Posterior vena cava (tissue), 2 donors: ENCODE results near the gene ZNF606. TPM values are rescaled to one million over a fixed set of nuclear protein-coding genes. Genes with fewer than 3 reads are reported as not detected.
A peak's percentile ranks its signal among the peaks of the same experiment; 100 is the strongest.

Experiments
- DNase-seq: peaks from one replicate; pipeline ENCODE4 v3.0.0-alpha.2; 2020; ENCODE audit warnings: low spot score
- intact Hi-C, 2 donors: fragments of 100-400 bp; cut with DNase I; formaldehyde crosslinking; loops; one replicate each; pipeline versions ENCODE4 v1.14.1 to v1.14.2; 2022 to 2023
- total RNA-seq, 2 donors: library from RNA; stranded (reverse); fragmentation: NEBNext Ultra II Directional; extraction: Animal tissue kit (Norgen Biotek cat#: 25700); gene quantifications; one replicate each; pipeline ENCODE4 v1.2.1, GENCODE V29; 2021
- donor health status: DM: yes; HTN: yes; CAD: no.
- donor health status: DM: yes; HTN: yes; CAD: no.

The ZNF606 gene
- total RNA-seq, 2 donors from 2014 or later = 9.0 to 10.1 TPM

GRCh38 chr19:57947419-57948134 is 55.0 kb downstream of the ZNF606 start, which contains the start of gene ZNF256:
ZNF256 (minus strand) TSS chr19:57947706; CDS start chr19:57947474, 232 bp downstream.
- DNase-seq = peak; percentile 98
- intact Hi-C loops = no loop called here

GRCh38 chr19:57947088-57947418 is 55.6 kb downstream of the ZNF606 start:
- no peak for DNase-seq
- intact Hi-C loops = no loop called here

- intact Hi-C loops = no loop called here
- DNase-seq = no peak
Measured at GRCh38 chr19:57946316-57946715, 56.3 kb downstream of the ZNF606 start.

- intact Hi-C loops = no loop called here
- DNase-seq = no peak
Measured at GRCh38 chr19:57941593-57941992, 61.0 kb downstream of the ZNF606 start.

- no peak for DNase-seq
- intact Hi-C loops = no loop called here
Measured at GRCh38 chr19:57935731-57936130, 66.9 kb downstream of the ZNF606 start.

- intact Hi-C loops = no loop called here
- DNase-seq = peak; percentile 83
Measured at GRCh38 chr19:57934820-57935665, 67.6 kb downstream of the ZNF606 start, which contains the start of gene ZNF418. ZNF418 (minus strand) TSS chr19:57935402; CDS start chr19:57933822, 1,580 bp downstream.

GRCh38 chr19:57927587-57927986 is 75.0 kb downstream of the ZNF606 start:
- intact Hi-C loops = no loop called here
- DNase-seq = no peak

Other genes starting within 250 kb of the ZNF606 start
- 10 to 100 TPM in 1 of 2 donors, 1 to 10 TPM in 1; 9.8 to 15.1 TPM for gene ZNF586, start 233.1 kb downstream of the ZNF606 start, total RNA-seq
- 1 to 10 TPM; 6.0 to 7.9 TPM for gene ZNF552, start 187.9 kb downstream of the ZNF606 start, total RNA-seq
- 10 to 100 TPM; 11.8 to 13.0 TPM for gene ZNF587B, start 172.5 kb downstream of the ZNF606 start, total RNA-seq
- 10 to 100 TPM; 18.3 to 22.2 TPM for gene ZNF587, start 153.0 kb downstream of the ZNF606 start, total RNA-seq
- gene ZNF814, start 113.8 kb downstream of the ZNF606 start, total RNA-seq = 10 to 100 TPM; 10.7 to 13.3 TPM
- gene ZNF417, start 86.2 kb downstream of the ZNF606 start, total RNA-seq = 10 to 100 TPM; 12.6 to 13.5 TPM
- 1 to 10 TPM; 5.6 to 6.5 TPM for gene ZNF418, start 67.4 kb downstream of the ZNF606 start, total RNA-seq
- gene ZNF256, start 55.1 kb downstream of the ZNF606 start, total RNA-seq = 1 to 10 TPM; 6.6 to 6.8 TPM
- gene C19orf18, start 28.3 kb downstream of the ZNF606 start, total RNA-seq = 1 to 10 TPM in 1 of 2 donors, under 1 TPM in 1; 0.74 to 1.0 TPM
- gene ZSCAN1, start 31.2 kb upstream of the ZNF606 start, total RNA-seq = not detected
- 1 to 10 TPM; 4.1 to 5.5 TPM for gene ZNF135, start 56.5 kb upstream of the ZNF606 start, total RNA-seq
- gene ZSCAN18, start 95.4 kb upstream of the ZNF606 start, total RNA-seq = 10 to 100 TPM; 45.3 to 62.3 TPM
- 1 to 10 TPM; 6.1 to 8.9 TPM for gene ZNF329, start 148.0 kb upstream of the ZNF606 start, total RNA-seq
- 10 to 100 TPM; 15.2 to 15.9 TPM for gene ZNF274, start 180.2 kb upstream of the ZNF606 start, total RNA-seq
- gene ZNF544, start 226.1 kb upstream of the ZNF606 start, total RNA-seq = 10 to 100 TPM; 12.2 to 15.8 TPM